ENCODE data around the gene UBE3B.

The UBE3B gene

GRCh38 chr12:109448272-109448671 is 29.2 kb upstream of the UBE3B start:
- CTCF ChIA-PET, result interaction anchor here (1.2 to 2.4 kb wide), 3 partner anchors 11 to 20 kb away, joined by 3 to 6 read pairs (median 4); no protein-coding TSS in a partner anchor
- no peak for DNase-seq (ENCODE audit: extremely low spot score)
- no peak for TF ChIP-seq CTCF (IDR thresholded peaks at IDR 0.05; ENCODE audit: control extremely low read depth, extremely low read depth, low read depth, missing control alignments)

GRCh38 chr12:109448707-109449390 is 28.6 kb upstream of the UBE3B start:
- TF ChIP-seq CTCF (IDR thresholded peaks at IDR 0.05; ENCODE audit: control extremely low read depth, extremely low read depth, low read depth, missing control alignments), result no peak
- no peak for DNase-seq (ENCODE audit: extremely low spot score)
- CTCF ChIA-PET, result interaction anchor here (1.2 to 1.7 kb wide), 3 partner anchors 12 to 21 kb away, joined by 3 to 5 read pairs (median 5); no protein-coding TSS in a partner anchor
- POLR2A ChIA-PET, result no interaction called here

More at GRCh38 chr12:109448272-109448671, 29.2 kb upstream of the UBE3B start:
- POLR2A ChIA-PET, result no interaction called here

DNA sequence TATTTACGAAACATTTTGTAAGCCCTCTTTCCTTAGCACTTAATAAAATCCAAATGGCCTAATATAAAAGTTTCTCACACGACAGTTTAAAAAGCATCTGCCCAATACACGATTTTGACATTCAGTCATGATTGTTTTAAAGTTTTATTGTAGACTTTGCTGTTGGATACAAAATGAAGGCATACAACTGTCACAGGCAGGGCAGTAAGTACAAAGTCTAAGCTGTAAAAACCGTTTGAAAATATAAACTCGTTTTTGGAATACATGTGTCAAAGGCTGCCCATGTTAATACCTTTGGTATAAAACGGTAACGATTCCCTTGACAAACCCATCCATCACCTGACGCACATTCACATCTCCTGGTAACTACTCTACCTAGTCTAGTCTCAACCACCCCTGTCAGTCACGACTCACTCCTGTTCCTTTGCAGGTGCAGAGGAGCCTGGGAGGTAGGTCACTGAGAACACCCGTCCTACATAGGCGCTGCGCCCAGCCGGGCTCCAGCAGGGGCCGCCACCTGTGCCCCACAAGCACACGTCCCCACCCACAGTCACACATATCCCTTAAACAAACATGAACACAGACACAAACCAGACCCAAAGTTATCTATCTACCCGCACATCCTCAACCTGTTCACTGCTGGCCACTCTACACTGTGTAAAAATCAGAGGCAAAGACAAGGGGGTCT is 27.4 kb upstream of the UBE3B start:
- POLR2A ChIA-PET, result no interaction called here
- no peak for DNase-seq (ENCODE audit: extremely low spot score)
- no peak for TF ChIP-seq CTCF (IDR thresholded peaks at IDR 0.05; ENCODE audit: control extremely low read depth, extremely low read depth, low read depth, missing control alignments)
- CTCF ChIA-PET, result interaction anchor here (1.2 to 1.7 kb wide), 4 partner anchors 13 to 22 kb away, joined by 3 to 5 read pairs (median 4); no protein-coding TSS in a partner anchor

DNA sequence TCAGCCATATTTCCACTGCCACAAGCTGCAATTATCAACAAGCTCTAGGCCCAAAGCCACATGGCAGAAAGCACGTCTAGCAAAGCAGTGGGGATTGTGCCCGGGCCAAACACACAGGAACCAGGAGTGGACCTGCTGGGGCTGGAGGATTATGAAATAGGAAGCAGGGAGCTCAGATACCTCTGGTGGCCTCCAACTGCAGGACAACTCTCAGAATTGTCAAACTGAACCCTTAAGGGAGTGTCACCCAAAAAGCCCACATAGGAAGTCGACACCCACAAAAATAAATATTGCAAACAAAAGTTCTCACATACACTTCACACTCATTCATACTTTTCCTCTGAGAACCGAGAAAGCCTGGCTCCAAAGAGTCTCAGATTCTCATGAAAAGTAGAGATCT is 26.5 kb upstream of the UBE3B start:
- no peak for TF ChIP-seq CTCF (IDR thresholded peaks at IDR 0.05; ENCODE audit: control extremely low read depth, extremely low read depth, low read depth, missing control alignments)
- CTCF ChIA-PET, result interaction anchor here (0.7 to 1.2 kb wide), 2 partner anchors 18 to 56 kb away, joined by 3 read pairs; no protein-coding TSS in a partner anchor

DNA sequence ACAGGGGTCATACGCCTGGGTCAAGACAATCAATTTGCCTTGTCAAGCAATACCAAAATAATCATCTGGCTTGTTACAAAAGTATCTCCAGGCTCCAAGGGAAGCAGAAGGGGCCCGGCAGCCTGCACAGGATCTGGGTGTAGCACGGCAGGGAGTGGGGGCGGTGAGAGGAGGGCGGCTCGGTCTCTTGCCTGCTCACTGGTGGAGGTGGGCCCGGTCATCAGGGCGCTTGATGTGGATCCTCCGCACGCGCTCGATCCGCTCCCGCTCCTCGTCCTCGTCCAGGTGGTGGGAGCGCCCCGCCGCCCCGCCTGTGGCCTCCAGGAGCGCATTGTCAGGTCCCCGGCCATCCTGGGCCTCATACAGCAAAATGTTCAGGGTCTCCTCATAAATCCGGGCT is 26.0 kb upstream of the UBE3B start:
- ChIA-PET POLR2A (no interaction called here), CTCF (interaction anchor here (0.7 kb wide), 1 partner anchor 57 kb away, joined by 3 read pairs; no protein-coding TSS in a partner anchor)
- no peak for DNase-seq (ENCODE audit: extremely low spot score)
- TF ChIP-seq CTCF (IDR thresholded peaks at IDR 0.05; ENCODE audit: control extremely low read depth, extremely low read depth, low read depth, missing control alignments), result no peak

More for the DNA sequence above, 26.5 kb upstream of the UBE3B start:
- POLR2A ChIA-PET, result no interaction called here
- DNase-seq (ENCODE audit: extremely low spot score), result no peak

DNA sequence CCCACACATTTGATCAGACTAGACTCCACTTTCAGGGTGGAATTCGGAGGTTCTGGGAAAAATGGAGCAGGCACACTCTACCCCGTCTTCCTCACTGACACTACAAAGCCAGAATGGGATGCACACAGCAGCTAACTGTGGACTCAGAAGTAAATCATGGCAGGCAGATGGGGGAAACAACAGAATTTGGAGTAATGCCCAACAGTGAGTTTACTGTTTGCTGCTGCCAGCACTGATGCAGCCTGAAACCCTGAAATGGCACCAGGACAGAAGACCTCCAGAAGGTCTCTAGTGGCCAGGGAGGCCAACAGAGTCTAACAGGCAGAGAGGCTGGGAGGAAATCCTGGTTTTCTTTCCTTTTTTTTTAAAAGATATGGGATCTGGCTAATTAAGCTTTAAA is 24.9 kb upstream of the UBE3B start:
- TF ChIP-seq CTCF (IDR thresholded peaks at IDR 0.05; ENCODE audit: control extremely low read depth, extremely low read depth, low read depth, missing control alignments), result no peak
- ChIA-PET CTCF (interaction anchor here (1.4 to 2.1 kb wide), 3 partner anchors 9 to 23 kb away, joined by 3 to 6 read pairs (median 3); no protein-coding TSS in a partner anchor), POLR2A (no interaction called here)
- DNase-seq (ENCODE audit: extremely low spot score), result no peak
